Left renal cortex interstitium (tissue), 4 donors: ENCODE results near the gene RSU1. TPM values are rescaled to one million over a fixed set of nuclear protein-coding genes. Genes with fewer than 3 reads are reported as not detected.
"Not testable (repeated sequence)": the region's sequence is repeated elsewhere in the genome, so short reads cannot be mapped to it uniquely, and the experiment has no call there.

ENCODE experiments used
- DNase-seq, 4 donors: peaks; one replicate each; pipeline ENCODE4 v3.0.0-alpha.2; 2013; ENCODE audit warnings: low read depth in 4 of 4, low spot score in 2 of 4, missing footprints in 1 of 4
- polyA plus RNA-seq, 4 donors: library from polyadenylated mRNA; unstranded; fragments of 120-200 nt; gene quantifications; one replicate each; pipeline ENCODE4 v1.2.1, GENCODE V29; 2013; ENCODE audit not compliant: insufficient read length in 4 of 4

The RSU1 gene
- polyA plus RNA-seq, result 10 to 100 TPM; 73.6 to 85.8 (median 74.7) TPM

DNA sequence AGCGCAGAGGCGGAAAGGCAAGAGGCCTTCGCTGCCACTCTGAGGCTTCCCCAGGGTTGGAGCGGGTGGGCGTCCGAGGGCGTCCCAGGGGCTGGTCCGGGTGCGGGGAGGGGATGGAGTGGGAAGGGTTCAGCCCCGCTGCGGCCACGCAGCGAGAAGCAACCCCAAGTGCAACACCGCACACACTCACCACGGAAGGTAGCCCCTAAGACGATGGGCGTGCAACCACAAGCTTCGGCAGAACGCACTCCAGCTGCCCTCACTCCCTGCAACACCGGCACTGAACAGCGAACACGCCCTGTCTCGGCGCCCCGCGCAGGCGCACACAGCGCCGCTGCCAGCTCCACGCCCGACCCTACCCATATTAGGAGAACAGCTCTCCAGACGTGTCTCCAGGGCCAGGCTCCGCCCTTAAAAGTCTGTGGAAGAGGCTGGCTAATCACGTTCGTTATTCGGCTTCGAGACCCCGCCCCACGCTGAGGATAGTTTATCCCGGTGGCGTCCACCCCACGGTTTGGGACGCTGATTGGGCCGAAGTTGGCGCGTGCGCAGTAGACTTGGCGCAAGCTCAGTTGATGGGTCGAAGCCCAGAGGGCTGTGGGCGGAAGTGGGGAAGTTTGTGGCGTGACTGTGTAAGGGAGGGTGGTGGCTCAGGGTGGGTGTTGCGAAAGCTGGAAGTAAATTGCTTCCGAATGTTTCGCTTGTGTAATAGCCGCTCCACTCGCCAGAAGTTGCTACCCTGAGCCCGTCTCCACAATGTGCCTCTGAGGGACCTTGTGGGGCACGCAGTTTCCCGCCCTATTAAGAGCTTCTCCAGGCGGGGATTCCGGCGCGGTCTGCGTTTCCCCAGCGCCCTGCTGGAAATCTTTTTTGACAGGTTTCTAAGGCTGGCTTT, at the start of gene RSU1:
Gene RSU1 (minus strand): TSS at position 300 of the 895 bp plus-strand sequence. CDS start 343 bp downstream, outside the sequence.
- DNase-seq, result peak; percentile 95 to 100 (median 98)

GRCh38 chr10:16866541-16867275, 49.5 kb upstream of the RSU1 start:
- no peak for DNase-seq

DNA sequence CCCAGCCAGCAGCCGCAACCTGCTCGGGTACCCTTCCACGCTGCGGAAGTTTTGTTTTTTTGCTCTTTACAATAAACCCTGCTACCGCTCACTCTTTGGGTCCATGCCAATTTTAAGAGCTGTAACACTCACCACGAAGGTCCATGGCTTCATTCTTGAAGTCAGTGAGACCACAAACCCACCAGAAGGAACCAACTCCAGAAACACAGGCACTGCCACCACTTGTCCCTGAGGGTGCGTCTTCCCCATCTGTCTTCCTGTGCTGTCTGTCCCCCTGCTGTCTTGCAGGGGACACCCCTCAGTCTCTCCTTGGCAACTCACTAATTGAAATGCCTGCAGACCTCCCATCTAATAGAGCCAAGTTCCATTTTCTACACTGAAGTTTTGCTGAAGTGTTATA, 48.5 kb upstream of the RSU1 start:
- no peak for DNase-seq

DNA sequence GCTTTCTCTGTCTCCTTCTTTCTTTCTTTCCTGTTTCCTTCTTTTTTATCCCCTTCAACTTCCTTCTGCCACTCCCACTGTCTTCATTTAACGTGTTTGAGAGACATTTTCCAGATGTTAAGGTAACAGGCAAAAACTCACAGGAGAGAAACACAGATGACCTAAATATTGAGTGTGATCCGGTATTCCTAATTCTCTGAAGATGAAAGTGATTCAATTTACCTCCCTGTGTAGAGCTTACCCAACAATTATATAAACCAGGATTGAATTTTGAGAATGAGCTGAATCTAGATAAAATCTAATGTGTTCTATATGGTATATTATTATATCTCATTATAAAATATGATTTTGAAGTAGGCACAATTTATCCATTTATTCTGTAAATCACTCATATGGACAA, 46.5 kb upstream of the RSU1 start:
- DNase-seq, result no peak

DNA sequence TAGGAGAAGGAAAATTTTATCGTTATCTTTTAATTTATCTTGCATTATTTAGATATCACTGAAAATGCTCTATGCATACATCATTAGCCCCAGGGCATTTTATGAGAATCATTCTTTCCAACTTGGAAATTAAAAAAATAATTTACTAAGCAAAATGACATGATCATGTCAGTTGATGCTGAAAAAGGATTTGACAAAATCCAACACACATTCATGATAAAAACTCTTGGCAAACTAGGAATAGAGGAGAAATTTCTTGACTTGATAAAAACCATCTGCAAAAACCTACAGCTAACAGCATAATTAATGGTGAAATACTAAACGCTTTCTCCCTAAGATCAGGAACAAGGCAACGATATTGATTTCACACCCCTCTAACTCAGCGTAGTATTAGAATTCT, 40.2 kb upstream of the RSU1 start:
- DNase-seq, result no peak

DNA sequence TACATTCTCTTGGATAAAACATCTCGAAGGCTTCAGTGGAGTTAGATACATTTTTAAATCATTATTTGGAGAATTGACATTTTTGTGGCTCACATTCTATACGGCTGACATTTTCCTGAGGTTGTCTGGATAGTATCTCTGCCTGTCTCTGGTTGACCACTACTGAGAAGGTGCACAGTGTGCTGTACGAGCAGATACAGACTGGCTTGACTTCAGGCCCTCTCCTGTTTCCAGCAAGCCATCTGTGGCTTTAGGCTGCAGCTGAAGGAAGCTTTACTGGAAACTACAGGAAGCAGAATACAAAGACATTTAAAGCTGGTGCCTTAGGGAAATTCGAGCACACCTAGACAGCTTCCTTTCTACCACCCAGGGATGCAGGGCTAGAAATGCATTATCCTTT, 39.3 kb upstream of the RSU1 start:
- no peak for DNase-seq

DNA sequence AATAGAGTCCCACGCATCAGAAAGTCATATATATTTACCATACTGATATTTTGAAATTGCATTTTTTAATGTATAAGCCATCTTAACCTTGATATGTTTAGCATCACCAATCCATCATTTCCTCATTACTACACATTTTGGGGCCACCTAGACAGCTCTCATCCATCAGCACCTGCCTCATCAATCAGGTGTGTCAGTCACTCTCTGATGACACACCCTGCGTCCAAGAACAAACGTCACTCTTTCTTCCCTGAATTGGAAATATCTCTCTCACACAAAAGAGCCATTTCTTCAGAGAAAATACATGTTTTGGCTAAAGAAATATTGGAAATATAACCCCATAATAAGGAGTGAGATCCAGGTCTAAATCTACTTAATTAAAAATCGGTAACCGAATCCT, 38.9 kb upstream of the RSU1 start:
- no peak for DNase-seq

- no peak for DNase-seq
These were observed 37.4 kb upstream of the RSU1 start for GRCh38 chr10:16854623-16855022.

DNA sequence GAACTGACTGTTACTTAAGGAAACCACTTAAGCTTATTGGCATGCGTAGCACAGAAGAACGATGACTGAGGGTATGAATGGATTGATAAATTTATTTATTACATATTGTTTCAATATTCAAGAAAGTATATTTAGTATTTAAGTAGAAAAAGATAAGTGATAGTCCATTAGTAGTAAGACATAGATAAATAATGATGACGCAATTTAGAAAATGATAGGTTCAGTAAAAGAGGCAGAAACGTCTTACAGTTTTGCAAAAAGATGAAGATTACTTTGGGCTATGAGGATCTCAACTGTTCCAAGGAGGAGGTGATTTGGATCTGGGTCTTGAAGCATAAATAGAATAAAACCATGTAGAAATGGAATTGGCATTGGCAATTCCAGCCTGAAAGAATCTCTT, 36.6 kb upstream of the RSU1 start:
- no peak for DNase-seq

GRCh38 chr10:16853201-16853600, 36.0 kb upstream of the RSU1 start:
- DNase-seq, result peak in 1 of 4 donors; percentile 34

GRCh38 chr10:16852624-16853023, 35.4 kb upstream of the RSU1 start:
- no peak for DNase-seq

GRCh38 chr10:16848562-16849154, 31.4 kb upstream of the RSU1 start:
- no peak for DNase-seq

DNA sequence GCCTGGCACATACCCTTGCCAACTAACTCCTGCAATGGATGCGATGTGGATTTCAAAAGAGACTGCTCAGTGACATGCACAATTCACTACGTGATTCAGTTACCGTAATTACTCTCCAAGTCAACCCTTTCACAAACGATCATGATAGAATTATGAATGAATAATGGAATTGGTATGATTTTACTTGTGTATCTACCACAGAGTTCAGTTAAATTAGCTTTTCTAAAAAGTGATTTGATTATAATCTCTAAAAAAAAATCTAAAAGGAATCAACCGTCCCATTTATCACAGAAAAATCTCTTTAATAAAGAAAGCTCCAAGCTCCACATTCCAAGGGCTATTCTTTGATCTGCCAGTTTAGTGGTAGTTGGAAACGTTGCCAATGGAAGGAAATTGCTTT, 30.4 kb upstream of the RSU1 start:
- DNase-seq, result no peak

GRCh38 chr10:16845248-16845647, 28.0 kb upstream of the RSU1 start:
- DNase-seq, result no peak

DNA sequence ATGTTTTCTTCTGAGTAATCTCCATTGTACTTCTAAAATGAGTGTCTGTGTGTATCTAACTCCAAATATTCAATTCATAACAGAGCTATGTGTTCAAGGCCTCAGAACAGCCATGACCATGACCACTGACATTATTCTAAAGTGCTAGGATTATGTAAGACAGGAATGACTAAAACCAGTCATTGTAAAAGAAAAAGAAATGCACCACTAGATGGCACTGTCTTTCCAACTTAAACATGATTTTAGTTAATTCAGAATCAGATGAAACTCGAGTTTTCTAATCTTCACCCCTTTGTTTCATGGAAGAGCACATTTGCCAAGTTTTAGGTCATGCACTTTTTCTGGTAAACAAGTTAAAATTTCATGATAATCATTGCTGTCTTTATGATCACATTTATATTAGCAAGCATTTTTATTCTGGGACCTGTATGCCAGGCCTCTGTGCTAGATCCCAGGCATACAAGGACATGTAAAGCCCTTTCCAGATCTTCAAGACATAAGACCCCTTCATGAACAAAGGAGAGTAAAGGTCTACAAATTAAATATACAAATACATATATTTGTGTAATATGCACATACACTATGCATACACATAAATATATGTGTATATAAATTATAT, 26.1 kb upstream of the RSU1 start:
- peak in 2 of 4 donors; percentile 34 to 44 for DNase-seq

DNA sequence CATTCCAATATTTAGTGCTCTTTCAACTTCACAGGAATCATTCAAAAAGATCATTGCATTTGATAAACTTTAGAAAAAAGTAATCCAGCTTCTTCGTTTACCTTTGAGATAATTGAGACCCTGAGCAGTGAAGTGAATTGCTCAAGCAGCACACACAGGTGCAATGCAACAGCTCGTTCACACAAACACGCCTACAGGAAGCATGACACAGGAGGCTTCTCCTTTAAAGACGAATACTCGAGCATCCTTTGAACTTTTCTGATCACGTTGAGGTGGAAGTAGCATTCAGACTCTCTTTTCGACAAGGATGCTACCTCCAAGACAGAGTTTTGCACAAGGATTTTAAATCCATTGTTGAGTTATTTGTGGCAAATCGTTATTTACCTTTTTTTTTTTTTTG, 18.0 kb upstream of the RSU1 start:
- no peak for DNase-seq

- no peak for DNase-seq
These were observed 15.3 kb upstream of the RSU1 start for GRCh38 chr10:16832351-16833080.

DNA sequence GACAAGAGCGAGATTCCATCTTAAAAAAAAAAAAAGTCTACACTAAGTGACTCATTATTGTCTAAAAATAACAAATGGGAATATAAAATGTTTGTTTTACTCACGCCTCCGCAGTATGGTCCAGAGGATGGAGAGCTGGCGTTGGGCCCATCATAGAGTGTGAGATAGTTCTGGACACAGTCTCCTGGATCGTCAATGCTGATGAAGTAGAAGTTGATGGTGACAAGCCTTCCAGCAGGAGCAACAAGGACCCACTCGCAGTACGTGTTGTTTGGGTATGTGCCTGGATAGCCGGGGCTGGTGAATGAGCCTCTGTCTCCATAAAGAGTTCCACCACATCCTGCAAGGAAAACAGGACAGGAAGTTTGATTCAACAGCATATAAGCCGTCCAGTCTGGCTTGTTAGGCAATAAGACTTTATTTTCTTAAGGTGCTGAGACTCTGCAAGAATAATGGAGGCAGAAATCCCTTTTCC, 11.5 kb upstream of the RSU1 start:
- DNase-seq, result no peak

DNA sequence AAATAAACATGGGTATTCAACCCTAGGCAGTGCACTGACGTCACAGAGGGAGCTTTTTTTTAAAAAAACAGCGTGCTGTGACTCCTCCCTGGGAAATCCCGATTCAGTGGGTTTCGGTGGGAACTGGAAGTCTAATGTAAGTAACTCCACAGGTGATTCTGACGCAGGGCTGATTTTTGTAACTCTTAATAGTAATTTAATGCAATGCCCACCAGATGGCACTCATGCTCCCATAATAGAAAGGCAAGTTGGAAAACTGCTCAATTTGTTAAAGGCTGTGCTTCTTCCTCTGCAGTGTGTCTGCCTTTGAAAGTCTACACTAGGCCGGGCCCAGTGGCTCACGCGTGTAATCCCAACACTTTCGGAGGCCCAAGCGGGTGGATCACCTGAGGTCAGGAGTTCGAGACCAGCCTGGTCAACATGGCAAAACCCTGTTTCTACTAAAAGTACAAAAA, 10.9 kb upstream of the RSU1 start:
- peak in 3 of 4 donors; percentile 41 to 78 (median 50) for DNase-seq

DNA sequence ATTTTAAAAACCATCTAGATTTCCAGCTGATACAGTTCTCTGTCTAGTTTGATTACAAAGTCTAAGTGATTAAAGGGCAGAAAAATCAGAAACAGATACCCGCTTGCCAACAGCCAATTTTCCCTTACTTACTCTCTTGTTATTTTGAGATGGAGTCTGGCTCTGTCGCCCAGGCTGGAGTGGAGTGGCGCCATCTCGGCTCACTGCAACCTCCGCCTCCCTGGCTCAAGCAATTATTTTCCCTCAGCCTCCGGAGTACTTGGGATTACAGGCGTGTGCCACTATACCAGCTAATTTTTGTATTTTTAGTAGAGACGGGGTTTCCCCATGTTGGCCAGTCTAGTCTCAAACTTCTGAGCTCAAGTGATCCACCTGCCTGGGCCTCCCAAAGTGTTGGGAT, 10.2 kb upstream of the RSU1 start:
- DNase-seq, result not testable (repeated sequence)
